ENCODE measurements around the gene RNU7-1.

Gene RNU7-1

DNA sequence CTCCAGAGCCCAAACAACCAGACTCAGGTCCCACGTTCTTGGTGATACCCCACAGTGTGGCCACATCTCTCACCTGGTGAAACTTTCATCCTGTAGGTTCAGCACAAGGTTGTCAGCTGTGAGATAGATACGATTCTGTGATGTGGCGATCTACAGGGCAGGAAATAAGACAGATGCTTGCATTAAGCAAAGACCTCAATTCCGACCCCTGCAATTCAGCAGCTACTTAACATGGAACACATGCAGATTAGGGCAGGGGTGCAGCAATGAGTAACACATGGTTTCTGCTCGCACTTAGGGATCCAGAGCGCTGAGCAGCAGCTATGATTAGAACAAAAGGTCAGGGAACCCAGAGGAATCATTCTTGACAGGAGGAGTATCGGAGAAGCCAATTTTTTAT lies 22.7 kb downstream of the RNU7-1 start:
- FAIRE-seq, result no peak

DNA sequence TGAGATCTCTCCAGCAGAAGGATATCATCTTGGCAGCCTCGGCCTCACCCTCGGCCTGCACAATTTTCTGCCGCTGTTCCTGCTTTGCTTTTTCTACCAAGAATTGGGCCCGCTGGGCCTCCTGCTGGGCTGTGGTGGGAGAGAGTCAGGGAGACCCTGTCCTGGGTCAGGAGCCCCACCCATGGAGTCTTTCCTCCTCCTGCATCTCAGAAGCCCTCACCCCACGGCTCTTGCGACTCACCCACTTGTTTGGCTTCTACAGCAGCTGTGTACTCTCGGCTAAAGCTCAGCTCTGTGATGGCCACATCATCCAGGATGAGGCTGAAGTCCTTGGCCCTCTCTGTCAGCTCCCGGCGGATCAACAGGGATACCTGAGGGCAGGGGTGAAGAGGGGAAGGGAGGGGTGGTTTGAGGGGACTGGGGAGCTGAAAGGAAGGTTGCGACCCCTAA lies 24.1 kb downstream of the RNU7-1 start:
- no peak for FAIRE-seq

DNA sequence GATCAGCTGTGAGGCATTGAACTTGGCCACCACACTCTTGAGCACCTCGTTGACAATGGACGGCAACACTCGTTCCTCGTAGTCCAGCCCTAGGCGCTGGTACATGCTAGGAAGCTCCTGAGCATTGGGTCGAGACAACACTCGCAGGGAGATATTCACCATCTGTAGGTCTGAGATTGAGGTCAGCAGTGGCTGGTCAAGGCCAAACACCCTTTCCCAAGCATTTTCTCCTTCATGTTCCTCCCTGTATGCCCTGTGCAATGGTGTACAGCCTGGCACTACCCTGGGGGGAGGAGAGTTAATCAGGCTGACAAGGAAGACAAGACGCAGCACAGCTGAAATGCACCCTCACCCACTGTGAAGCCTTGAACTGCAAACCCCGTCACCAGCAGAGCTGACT lies 24.8 kb downstream of the RNU7-1 start:
- no peak for FAIRE-seq

DNA sequence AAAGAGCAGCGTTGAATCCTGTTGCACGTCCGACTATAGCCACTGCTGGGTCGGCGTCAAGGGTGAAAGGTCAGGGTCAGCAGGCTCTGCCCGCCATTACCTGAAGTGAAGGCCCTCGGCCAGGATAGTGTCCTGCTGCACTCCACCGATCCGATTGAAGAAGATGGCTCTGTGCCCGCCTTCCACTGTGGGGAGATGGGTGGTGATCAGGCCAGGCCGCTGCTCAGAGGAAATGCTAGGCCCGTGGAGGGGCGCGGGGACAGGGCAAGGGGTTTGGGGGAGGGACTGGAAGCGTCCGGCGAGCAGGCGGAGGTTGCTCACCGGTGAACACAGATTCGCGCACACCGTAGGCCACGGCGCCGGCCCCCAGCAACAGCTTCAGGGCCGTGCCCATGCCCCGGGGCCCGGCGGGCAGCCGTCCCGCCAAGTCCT lies 26.5 kb downstream of the RNU7-1 start:
- no peak for FAIRE-seq

DNA sequence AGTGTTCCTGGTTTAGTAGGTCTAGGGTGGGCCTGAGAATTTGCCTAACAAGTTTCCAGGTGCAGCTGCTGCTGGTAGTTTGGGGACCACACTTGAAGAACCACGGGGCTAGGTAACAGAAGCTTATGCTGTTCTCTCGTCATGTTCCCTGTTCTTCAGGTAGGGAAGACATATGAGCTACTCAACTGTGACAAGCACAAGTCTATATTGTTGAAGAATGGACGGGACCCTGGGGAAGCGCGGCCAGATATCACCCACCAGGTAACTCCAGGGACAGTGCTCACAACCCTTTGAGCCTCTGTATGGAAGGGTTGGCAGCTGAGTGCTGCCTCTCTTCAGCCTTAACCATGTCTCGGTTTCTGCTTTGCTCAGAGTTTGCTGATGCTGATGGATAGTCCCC lies 30.6 kb downstream of the RNU7-1 start:
- no peak for FAIRE-seq

DNA sequence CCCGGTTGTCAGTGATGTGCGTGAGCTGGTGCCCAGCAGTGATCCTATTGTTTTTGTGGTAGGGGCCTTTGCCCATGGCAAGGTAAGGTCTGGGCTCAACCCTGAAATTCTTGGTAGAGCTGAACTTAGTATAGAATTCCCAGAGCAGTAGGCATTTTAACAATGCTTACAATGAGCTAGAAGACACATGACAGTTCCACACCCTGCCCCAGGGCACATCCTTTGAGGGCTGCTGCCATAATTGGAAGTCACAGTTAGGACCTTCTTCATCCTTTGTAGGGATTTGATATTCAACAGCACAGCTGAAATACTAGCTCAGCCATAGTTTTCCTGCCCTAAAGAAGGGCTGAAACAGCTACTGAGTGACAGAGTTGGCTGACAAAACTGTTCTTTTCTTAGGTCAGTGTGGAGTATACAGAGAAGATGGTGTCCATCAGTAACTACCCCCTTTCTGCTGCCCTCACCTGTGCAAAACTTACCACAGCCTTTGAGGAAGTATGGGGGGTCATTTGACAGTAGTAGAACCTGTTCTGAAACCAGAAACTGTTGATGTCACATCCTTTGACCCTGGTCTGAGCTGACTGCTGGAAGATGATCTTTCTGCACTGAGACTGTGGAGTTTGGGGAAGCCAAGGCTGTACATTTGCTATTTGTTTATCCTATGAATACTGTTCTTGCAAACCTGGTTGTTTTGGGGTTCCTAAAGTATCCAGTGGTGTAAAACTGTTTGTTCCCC lies 31.8 kb downstream of the RNU7-1 start:
- no peak for FAIRE-seq

DNA sequence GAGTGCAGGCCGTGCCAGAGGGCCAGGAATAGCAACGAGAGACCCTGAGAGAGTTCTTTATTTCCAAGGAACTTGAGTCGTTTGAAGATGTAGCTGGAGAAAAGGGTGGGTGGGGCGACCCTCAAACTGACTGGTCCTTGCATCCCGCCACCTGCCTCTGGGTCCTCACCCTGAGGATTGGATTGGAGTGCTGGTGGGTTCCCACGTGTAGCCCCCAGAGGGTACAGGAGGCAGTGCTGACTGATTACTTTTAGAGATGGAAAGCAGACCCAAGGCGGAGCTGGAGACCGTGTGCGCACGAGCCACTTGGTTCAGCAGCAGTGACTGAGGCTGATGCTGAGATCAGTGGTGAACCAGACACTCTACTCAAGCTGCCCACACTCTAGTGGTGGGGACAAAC lies 34.0 kb downstream of the RNU7-1 start:
- FAIRE-seq, result no peak

DNA sequence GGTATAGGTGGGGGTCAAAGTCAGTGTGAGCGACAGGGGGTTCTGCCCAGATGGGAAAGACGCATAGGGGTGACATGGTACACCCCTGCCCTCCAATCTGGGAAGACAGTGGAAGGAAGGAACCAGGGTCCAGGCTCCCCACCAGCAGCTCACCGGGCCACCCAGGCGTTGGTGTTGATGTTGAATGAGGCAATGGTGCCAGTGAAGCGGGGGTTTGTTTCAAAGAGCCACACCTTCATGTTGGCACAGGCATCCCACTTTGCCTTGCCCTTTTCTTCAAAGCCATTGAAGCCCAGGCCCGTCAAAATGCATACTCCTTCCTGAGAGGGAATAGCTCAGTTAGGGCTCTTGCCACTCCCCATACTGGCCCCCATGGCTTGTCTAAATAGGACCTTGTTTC lies 34.6 kb downstream of the RNU7-1 start:
- no peak for FAIRE-seq

DNA sequence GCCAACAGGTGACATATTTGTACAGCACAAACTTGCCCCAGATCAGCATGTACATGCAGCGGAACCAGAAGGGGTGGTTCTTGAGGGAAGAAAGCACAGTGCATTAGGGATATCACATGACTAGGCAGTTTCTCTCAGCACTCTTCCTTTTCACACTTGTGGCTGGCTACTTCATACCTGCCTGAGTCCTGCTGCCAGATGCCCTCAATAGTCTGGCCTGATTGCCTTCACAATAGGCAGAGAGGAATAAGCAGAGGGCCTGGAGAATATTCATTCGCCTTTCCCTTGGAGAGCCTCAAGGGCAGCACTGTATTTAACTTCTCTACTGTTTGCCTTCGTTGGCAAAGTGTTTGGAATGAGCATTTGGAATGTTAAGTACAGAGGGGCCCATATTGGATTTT lies 35.0 kb downstream of the RNU7-1 start:
- no peak for FAIRE-seq

DNA sequence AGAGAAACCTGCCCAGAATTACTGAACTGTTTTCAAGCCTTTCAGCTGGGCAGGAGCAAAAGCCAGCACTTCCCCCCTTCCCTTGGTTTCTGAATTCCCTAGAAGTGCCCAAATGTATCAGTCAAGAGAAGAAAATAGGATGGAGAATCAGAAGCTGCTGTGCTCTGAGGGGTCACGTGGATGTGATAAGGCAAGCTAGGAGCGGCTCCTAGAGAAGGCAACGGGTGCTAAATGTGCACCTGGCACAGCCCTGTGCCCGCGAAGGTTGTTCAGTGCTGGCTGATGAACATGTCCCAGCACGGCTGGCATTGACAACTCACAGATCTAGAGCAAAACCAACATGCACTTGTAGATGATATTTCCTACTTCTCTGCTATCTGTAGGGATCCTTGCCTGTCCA lies 35.4 kb downstream of the RNU7-1 start:
- FAIRE-seq, result no peak

DNA sequence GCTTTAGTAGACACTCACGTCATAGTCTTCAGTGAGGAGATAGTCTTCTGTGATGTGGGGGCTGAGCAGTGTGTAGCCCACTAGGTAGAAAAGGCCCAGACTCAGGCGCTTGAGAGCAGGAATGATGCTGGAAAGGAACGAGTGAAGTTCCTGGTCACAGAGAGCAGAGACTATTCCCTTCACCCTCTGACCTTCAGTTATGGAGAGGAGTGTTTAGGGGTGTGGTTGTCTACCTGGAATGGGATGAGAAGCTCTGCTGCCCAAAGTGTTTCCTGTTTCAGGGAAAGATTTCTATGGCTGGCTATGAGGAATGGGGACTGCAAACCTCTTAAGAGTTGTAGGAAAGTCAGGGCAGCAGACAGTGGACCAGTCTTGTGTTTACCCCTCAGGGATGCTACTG lies 35.8 kb downstream of the RNU7-1 start:
- no peak for FAIRE-seq

DNA sequence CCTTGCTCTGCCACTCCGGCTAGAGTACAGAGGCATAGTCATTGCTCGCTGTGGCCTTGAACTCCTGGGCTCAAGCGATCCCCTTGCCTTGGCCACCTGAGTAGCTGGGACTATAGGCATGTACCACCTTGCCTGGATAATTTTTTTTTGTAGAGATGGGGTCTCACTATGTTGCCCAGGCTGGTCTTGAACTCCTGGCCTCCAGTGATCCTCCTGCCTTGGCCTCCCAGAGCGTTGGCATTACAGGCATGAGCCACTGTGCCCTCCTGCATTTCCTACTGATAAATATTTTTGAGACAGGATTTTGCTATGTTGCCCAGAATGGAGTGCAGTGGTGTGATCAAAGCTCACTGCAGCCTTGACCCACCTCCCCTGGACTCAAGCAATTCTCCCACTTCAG lies 36.5 kb downstream of the RNU7-1 start:
- FAIRE-seq, result no peak

DNA sequence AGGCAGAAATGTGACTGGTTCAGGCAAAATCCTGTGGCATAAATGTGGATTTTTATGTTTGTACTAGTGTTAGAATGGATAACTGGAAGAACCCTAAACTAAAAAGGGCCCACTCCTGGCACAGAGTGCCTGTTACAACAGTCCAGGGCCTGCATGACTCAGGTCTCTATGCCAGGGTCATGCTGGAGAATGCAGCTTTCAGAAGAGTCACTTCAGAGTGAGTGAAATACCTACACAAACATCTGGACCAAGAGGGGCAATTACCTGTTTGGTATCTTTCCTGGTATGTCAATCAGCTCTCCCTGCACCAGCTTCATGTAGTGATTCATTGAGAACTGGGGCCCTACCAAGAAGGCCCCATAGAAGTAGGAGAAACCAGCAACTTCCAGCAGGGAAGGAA lies 37.1 kb downstream of the RNU7-1 start:
- FAIRE-seq, result no peak

DNA sequence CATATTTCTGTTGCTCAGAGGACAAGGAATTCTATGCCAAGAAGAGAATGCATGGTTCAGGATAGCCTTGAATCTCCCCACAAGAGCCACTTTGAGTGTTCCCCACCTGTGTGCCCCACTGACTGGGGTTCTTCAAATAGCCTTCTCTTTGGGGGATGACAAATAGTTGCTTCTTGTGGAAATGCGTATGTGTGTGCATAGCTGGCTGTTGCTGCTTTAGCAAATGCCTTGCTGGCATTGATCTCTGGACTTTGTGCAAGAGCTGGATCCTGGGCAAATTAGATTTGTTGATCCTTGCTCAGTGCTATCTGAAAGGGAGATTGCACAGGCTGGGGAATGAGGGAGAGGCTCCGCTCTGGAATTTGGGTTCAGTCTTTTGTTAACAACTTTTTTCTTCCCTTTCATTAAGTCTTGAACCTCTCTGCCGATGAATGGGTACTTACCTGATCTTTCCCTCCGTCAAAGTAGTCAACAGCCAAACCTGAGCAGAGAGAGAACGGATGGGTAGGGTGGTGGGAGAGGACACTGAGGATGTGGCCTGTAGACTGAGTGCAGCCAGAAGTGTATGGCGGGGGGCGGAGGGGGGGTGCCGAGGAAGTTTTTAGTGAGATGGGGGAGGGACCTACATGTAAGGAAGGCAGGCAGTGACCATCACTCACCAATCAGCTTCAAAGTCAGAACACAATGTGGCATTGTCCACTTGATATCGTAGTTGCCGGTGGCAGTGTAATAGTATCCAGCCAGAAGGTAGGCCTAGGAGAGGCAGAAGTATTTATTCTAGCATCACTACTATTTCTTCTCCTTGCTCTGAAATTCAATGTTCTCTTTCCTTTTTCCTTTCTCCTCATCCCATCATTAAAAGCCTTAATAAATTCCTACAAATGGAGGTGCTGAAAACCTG lies 37.8 kb downstream of the RNU7-1 start:
- FAIRE-seq, result no peak

DNA sequence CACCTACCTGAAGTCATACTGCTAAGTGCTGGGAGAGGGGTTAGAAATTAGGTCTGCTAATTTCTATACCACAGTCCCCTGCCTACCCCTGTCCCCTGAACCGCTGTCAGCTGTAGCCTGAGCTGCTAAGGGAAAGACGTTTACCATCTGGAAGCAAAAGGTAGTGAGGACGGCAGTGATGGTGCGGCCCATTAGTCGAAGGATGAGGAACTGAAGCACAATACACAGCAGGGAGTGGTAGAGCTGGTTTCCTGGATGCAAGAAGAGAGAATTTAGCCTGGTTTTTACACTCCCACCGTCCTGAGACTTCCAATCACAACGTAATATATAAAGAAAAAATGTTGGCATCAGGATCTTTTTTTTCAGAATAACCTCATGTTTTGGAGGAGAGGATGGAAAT lies 38.9 kb downstream of the RNU7-1 start:
- no peak for FAIRE-seq

DNA sequence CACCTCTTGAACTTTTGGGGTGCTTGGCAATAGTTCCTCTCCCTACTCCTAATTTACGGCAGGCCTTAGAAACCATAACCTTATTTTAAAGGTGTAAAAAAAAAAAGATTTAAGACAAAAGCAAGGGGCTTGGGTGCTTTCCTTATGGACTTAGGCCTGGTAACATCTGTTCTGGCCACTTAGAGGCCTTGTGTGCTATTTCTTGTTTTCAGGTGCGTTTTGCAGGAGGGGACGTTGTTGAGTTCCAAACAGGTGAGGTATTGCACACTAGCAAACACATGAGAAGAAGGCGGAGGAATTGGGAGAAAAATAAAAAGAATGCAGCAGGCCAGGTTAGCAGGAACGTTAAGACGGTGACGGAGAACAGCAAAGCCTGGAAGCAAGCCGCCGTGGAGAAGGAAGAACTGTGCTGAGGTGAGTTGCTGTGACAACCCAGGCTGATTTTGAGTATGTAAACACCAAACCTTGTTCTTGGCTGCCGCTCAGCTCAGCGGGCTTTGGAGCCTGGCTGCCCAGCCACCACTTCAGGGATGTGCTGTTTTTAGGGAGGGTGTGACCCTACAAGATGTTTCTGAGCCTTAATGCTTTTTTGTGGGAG lies 44.4 kb downstream of the RNU7-1 start:
- no peak for FAIRE-seq
